ENCODE data around the gene RETREG2.

DNA sequence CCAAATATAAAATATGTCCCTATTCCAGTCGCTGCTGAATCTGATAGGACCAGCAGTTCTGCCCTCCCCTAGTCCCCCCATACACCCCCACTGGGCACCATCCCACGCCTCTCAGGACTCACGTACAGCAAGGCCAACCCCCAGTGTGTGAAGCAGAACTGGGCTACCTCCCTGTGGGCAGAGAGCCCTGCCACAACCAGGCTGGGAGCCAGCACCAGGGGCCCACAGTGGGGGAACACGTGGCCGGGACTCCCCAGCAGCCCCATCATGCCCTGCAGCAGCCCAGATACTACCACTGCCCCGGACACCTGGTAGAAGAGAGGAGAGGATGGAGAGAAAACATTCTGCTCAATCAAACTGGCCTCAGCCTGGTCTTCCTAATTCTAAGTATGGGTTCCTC lies 9.5 kb upstream of the RETREG2 start:
- TF ChIP-seq, protein P1, sequence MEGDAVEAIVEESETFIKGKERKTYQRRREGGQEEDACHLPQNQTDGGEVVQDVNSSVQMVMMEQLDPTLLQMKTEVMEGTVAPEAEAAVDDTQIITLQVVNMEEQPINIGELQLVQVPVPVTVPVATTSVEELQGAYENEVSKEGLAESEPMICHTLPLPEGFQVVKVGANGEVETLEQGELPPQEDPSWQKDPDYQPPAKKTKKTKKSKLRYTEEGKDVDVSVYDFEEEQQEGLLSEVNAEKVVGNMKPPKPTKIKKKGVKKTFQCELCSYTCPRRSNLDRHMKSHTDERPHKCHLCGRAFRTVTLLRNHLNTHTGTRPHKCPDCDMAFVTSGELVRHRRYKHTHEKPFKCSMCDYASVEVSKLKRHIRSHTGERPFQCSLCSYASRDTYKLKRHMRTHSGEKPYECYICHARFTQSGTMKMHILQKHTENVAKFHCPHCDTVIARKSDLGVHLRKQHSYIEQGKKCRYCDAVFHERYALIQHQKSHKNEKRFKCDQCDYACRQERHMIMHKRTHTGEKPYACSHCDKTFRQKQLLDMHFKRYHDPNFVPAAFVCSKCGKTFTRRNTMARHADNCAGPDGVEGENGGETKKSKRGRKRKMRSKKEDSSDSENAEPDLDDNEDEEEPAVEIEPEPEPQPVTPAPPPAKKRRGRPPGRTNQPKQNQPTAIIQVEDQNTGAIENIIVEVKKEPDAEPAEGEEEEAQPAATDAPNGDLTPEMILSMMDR (IDR thresholded peaks at IDR 0.05) = no peak
- no peak for TF ChIP-seq POLR2AphosphoS5 (IDR thresholded peaks at IDR 0.05)

Data from transverse colon (tissue), 4 donors.